ENCODE measurements around the gene MED19. TPM values are rescaled to one million over a fixed set of nuclear protein-coding genes. Genes with fewer than 3 reads are reported as not detected.

Gene MED19
- total RNA-seq, 1 experiment from 2014 or later, result 17.6 TPM

DNA sequence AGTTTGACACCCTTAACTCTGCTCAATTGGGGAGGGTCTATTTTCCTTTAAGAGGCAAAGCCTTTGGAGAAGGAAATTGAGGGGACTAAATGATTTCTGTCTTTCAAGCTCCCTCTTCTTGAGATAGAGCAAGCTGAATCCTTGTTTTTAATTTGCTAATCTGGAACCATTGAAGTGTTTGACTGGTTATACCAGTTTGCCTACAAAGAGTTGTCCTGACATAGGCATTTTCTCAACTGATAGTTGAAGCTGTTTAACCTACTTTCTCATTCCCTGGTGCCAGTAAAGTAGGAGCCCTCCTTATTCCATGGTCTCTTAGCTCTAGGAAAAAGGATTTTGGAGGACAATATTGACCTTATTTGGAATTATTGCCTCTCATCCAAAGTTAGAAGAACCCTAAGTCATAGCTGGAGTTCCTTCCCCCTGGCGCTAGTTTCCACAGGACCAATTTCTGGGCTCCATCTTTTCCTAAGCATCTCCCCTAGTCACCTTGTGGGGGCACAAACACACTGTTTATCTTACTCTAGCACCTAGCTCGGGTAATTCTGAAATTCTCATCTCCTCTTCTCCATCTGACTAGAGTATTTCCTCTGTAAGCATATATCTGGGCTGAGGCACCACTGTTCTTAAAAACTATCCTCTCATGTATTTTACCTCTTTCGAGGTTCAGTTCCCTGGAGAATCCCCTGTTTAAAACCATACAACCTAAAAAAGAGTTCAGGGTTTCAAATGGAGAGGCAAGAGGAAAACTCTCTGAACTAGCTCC lies 36.7 kb downstream of the MED19 start:
- H3K56ac ChIP-seq (ENCODE audit: insufficient read length, low read depth, low read length), result no peak overlapping the region
- H4K8ac ChIP-seq (replicated peaks; ENCODE audit: insufficient read length, low read depth, low read length), result no peak overlapping the region
- no peak overlapping the region for H2BK120ac ChIP-seq (ENCODE audit: low read depth, low read length, poor library complexity, severe bottlenecking)
- no peak overlapping the region for H2BK20ac ChIP-seq (ENCODE audit: low read depth, low read length, poor library complexity, severe bottlenecking)
- H3T11ph ChIP-seq (ENCODE audit: low read length), result no peak overlapping the region
- no peak overlapping the region for H3K4ac ChIP-seq (ENCODE audit: low read depth, low read length)
- H3K4me2 ChIP-seq (ENCODE audit: insufficient read depth, insufficient read length, low read length), result no peak overlapping the region
- no peak overlapping the region for H2BK12ac ChIP-seq (ENCODE audit: insufficient read length, low read depth, low read length)
- no peaks in the 10 kb centered on the region for H3K27me3 Mint-ChIP-seq (ENCODE audit: low read depth)
- no peaks in the 10 kb centered on the region; the same call in 1 of the 2 replicates for H3K4me1 ChIP-seq (ENCODE audit: insufficient read depth, low read length)
- no peaks in the 10 kb centered on the region for H3K23me2 ChIP-seq (ENCODE audit: insufficient read length, low read depth, low read length, poor library complexity, severe bottlenecking)
- DNase-seq, result no peak
- H3K79me2 ChIP-seq (ENCODE audit: insufficient read depth, low read length), result peaks cover 11% of the 10 kb centered on the region; the same call in 1 of the 2 replicates
- H2AFZ ChIP-seq (ENCODE audit: low read length), result no peak overlapping the region
- no peaks in the 10 kb centered on the region for H4K20me1 ChIP-seq (ENCODE audit: control insufficient read depth, insufficient read depth, insufficient read length)
- H3K27ac ChIP-seq (ENCODE audit: insufficient read length, low read depth, low read length), result no peak overlapping the region
- H2BK15ac ChIP-seq (ENCODE audit: low read depth, low read length), result no peak overlapping the region
- no peak overlapping the region for H2AK5ac ChIP-seq (ENCODE audit: insufficient read length, low read length)
- peaks cover 25 to 65% (median 44%) of the 10 kb centered on the region in 3 experiments for H3K36me3 Mint-ChIP-seq (ENCODE audit: insufficient read depth in 1 of 3, low read depth in 3 of 3)
- H3K9ac ChIP-seq (ENCODE audit: extremely low read depth, insufficient read length, low read length), result no peak overlapping the region
- no peaks in the 10 kb centered on the region; a peak in 2 of 5 replicates for H3K9me3 Mint-ChIP-seq
- no peak overlapping the region for H4K5ac ChIP-seq (ENCODE audit: insufficient read length, low read depth, low read length)
- peaks cover 11% of the 10 kb centered on the region for H3K79me1 ChIP-seq (ENCODE audit: insufficient read depth, low read depth, low read length, poor library complexity, severe bottlenecking)
- no peak for TF ChIP-seq CTCF (conservative IDR thresholded peaks at IDR 0.05)
- WGBS (ENCODE audit: extremely low coverage, insufficient read length, low lambda C conversion rate), result no CpG with 5 or more reads among the region's 3 CpGs
- no peaks in the 10 kb centered on the region for H3K27me3 ChIP-seq (ENCODE audit: insufficient read depth, low read length)
- H2BK5ac ChIP-seq (ENCODE audit: insufficient read length, low read length), result no peak overlapping the region
- H3K4me1 Mint-ChIP-seq, result peaks cover 28 to 42% of the 10 kb centered on the region in 2 experiments
- H3K23ac ChIP-seq (ENCODE audit: insufficient read length, low read depth, low read length), result no peak overlapping the region
- H3K9me3 ChIP-seq (ENCODE audit: control insufficient read depth, low read depth, low read length), result no peaks in the 10 kb centered on the region
- H3K14ac ChIP-seq (ENCODE audit: insufficient read depth, low read length), result no peak overlapping the region
- no peak overlapping the region for H3K18ac ChIP-seq (ENCODE audit: insufficient read length, low read depth, low read length)
- no peak overlapping the region; a peak in 1 of 7 replicates for H3K27ac Mint-ChIP-seq
- H3K4me3 Mint-ChIP-seq, result no peak overlapping the region
- no peak overlapping the region for H4K91ac ChIP-seq (ENCODE audit: insufficient read length, low read depth, low read length)
